Esophagus muscularis mucosa (tissue), 4 donors: ENCODE measurements around the gene TEX48. TPM values are rescaled to one million over a fixed set of nuclear protein-coding genes. Genes with fewer than 3 reads are reported as not detected.

ENCODE experiments used
- DNase-seq: peaks from one replicate; pipeline ENCODE4 v3.0.0-alpha.2; 2017; ENCODE audit errors: extremely low spot score
- H3K27ac ChIP-seq, 4 donors: fragments of 200-600 bp; sonication (generic); replicated peaks in 1 of 4; 1 replicate in 3 of 4; 2 replicates in 1 of 4; pipeline ENCODE4 v1.5.1; 2016 to 2019; ENCODE audit warnings: mild to moderate bottlenecking in 1 of 4
- H3K27me3 ChIP-seq, 4 donors: fragments of 200-600 bp; sonication (generic); one replicate each; pipeline versions ENCODE4 v1.5.1 to v1.6.0; 2016 to 2019
- H3K36me3 ChIP-seq, 4 donors: fragments of 200-600 bp; sonication (generic); one replicate each; pipeline ENCODE4 v1.5.1; 2016 to 2019
- H3K4me1 ChIP-seq, 4 donors: fragments of 200-600 bp; sonication (generic); one replicate each; pipeline ENCODE4 v1.5.1; 2016 to 2019
- H3K4me3 ChIP-seq, 4 donors: fragments of 200-600 bp; sonication (generic); 1 replicate in 2 of 4; 2 replicates in 2 of 4; pipeline ENCODE4 v1.5.1; 2016 to 2019; ENCODE audit warnings: mild to moderate bottlenecking in 4 of 4, moderate library complexity in 1 of 4
- H3K9me3 ChIP-seq, 4 donors: fragments of 200-600 bp; sonication (generic); 1 replicate in 3 of 4; 2 replicates in 1 of 4; pipeline ENCODE4 v1.5.1; 2016 to 2019
- CTCF ChIP-seq, 3 experiments: fragments of 200-600 bp in 2 of 3; fragments of 450-650 bp in 1 of 3; sonication (generic) in 2 of 3; IDR thresholded peaks; one replicate each; pipeline ENCODE4 v1.5.1; 2017 to 2019; ENCODE audit warnings: antibody characterized with exemption in 3 of 3, mild to moderate bottlenecking in 2 of 3, moderate library complexity in 1 of 3
- EP300 ChIP-seq: sonication (generic); formaldehyde crosslinking; IDR thresholded peaks from one replicate; pipeline ENCODE4 v1.6.1; 2017; ENCODE audit warnings: antibody characterized with exemption
- POLR2A ChIP-seq: fragments of 450-650 bp; IDR thresholded peaks from one replicate; pipeline ENCODE4 v1.6.1; 2017; ENCODE audit warnings: antibody characterized with exemption, moderate library complexity, mild to moderate bottlenecking, low read depth
- POLR2AphosphoS5 ChIP-seq, 2 donors: sonication (generic); formaldehyde crosslinking; IDR thresholded peaks; one replicate each; pipeline ENCODE4 v1.6.1; 2017; ENCODE audit warnings: antibody characterized with exemption in 2 of 2
- WGBS: methylation state at CpG from one replicate; pipeline ENCODE4 v1.1.5; 2018; 5-methylcytosine and 5-hydroxymethylcytosine counted together
- intact Hi-C: fragments of 100-400 bp; cut with DNase I; formaldehyde crosslinking; loops from one replicate; pipeline ENCODE4 v1.15.1; 2023
- total RNA-seq, 4 donors: library from RNA; depleted of rRNA; stranded (reverse); fragments of >200 nt; gene quantifications; one replicate each; pipeline versions ENCODE4 v1.1.0 to v1.2.1, GENCODE V29; 2016

Gene TEX48
- total RNA-seq, 4 donors from 2014 or later, result not detected

DNA sequence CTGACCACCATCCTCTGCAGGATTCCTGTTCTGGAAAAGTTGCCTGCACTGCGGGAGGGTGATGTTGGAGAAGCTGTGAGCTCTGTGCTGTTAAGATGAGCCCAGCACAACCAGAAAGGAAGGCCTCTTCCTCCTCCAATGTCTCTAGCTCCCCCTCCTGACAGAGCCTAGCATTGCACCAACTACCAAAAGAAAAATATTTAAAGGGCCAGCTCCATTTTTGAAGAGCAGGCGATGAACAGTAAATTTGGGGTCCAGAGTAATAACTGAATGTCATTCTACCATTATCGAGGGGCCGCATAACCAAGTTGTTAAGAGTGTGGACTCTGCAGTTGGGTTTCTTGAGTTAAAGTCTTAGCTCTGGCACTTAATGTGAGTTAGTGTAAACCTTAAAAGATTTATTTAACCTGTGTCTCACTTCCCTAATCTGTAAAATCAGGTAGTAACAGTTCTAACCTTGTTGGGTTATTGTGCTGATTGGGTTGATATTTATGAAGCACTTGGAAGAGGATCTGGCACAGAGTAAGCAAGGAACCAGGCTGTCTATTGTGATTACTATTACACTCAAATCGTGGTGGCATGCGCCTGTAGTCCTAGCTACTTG lies 28.3 kb downstream of the TEX48 start:
- Histone ChIP-seq H3K27ac (peak overlapping the region in 3 of 4 donors; percentile 30 to 46 (median 36)), H3K4me1 (peaks cover 0 to 12% (median 10%) of the 10 kb centered on the region in 4 donors), H3K36me3 (peaks cover 0 to 5% (median 1%) of the 10 kb centered on the region in 4 donors), H3K4me3 (no peak overlapping the region), H3K9me3 (no peaks in the 10 kb centered on the region), H3K27me3 (no peaks in the 10 kb centered on the region)
- peak; percentile 93 for DNase-seq
- WGBS, result 33% methylated on average over 6 of the region's 6 CpGs
- TF ChIP-seq CTCF (IDR thresholded peaks at IDR 0.05), result peak; percentile 87 to 90 (median 89)
- no peak for TF ChIP-seq EP300
- intact Hi-C loops, result loop anchor here (2.0 to 10.0 kb wide), 2 partner anchors 167 to 309 kb away; no protein-coding TSS in a partner anchor

GRCh38 chr9:114652776-114653555 lies 29.0 kb downstream of the TEX48 start:
- DNase-seq, result no peak
- Histone ChIP-seq H3K4me3 (no peak overlapping the region), H3K27ac (peak overlapping the region; percentile 30 to 46 (median 34)), H3K36me3 (peaks cover 0 to 12% (median 1%) of the 10 kb centered on the region in 4 donors), H3K27me3 (no peaks in the 10 kb centered on the region), H3K9me3 (peaks cover 0 to under 1% (median 0%) of the 10 kb centered on the region in 4 donors), H3K4me1 (peaks cover 0 to 12% (median 10%) of the 10 kb centered on the region in 4 donors)
- TF ChIP-seq POLR2AphosphoS5 (IDR thresholded peaks at IDR 0.05) (no peak), POLR2A (no peak), CTCF (IDR thresholded peaks at IDR 0.05) (no peak), EP300 (no peak)
- whole genome bisulfite sequencing, result 76% methylated on average over 2 of the region's 2 CpGs
- intact Hi-C loops, result loop anchor here (2.0 to 10.0 kb wide), 2 partner anchors 166 to 308 kb away; no protein-coding TSS in a partner anchor

DNA sequence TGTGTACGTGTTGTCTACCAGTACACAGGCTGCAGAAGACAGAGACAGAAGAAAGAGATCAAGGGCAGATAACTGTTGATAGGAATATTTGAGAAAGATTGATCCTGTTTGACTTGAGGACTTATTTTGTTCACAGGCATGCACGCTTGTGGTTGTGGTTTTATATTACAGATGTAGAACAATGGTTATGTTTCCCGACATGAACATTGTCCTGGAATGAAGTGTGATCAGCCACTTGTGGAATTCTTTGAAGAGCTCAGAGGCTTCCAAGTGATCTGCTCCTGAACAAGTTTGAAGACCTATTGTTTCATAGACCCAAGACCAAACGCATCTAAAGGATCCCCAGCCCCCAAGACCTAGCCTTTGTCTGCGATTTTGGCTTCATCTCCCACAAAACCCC lies 38.1 kb downstream of the TEX48 start:
- DNase-seq, result no peak
- H3K27me3 ChIP-seq, result no peaks in the 10 kb centered on the region
- no peak overlapping the region for H3K4me3 ChIP-seq
- no peak for TF ChIP-seq POLR2AphosphoS5 (IDR thresholded peaks at IDR 0.05)
- TF ChIP-seq CTCF (IDR thresholded peaks at IDR 0.05), result no peak
- no peak for TF ChIP-seq EP300
- no peak for TF ChIP-seq POLR2A
- H3K4me1 ChIP-seq, result no peaks in the 10 kb centered on the region
- H3K36me3 ChIP-seq, result peaks cover 29 to 91% (median 48%) of the 10 kb centered on the region in 4 donors
- no peak overlapping the region for H3K27ac ChIP-seq
- H3K9me3 ChIP-seq, result peaks cover 0 to 6% (median 2%) of the 10 kb centered on the region in 4 donors
- WGBS, result 96% methylated on average over 5 of the region's 5 CpGs
- intact Hi-C loops, result no loop called here

DNA sequence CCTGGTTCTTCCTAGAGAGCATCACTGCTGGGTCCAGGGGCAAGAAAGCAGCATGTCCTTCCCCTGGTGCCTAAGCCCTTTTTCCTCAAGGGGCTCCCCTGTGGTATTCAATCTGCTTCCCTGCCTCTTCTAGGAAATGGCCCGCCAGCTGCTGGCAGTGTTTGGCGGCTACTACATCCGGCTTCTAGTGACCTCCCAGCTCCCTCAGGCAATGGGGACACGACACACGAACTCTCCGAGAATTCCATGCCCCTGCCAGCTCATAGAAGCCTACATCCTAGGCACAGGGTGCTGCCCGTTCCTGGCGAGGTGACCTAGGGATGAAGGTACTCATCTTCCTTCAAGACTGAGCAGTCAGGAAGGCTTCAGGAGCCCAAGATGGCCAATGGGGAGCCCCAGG lies 39.0 kb downstream of the TEX48 start:
- no peak overlapping the region for H3K27ac ChIP-seq
- peaks cover 0 to 5% (median 2%) of the 10 kb centered on the region in 4 donors for H3K9me3 ChIP-seq
- DNase-seq, result no peak
- no peak overlapping the region for H3K4me3 ChIP-seq
- peaks cover 31 to 91% (median 54%) of the 10 kb centered on the region in 4 donors for H3K36me3 ChIP-seq
- no peaks in the 10 kb centered on the region for H3K4me1 ChIP-seq
- H3K27me3 ChIP-seq, result no peaks in the 10 kb centered on the region
- TF ChIP-seq CTCF (IDR thresholded peaks at IDR 0.05) (no peak), POLR2A (no peak)
- intact Hi-C loops, result no loop called here
- 93% methylated on average over 7 of the region's 8 CpGs for WGBS
